HG03159 (cell line): Measurements from ENCODE around the gene ISL2.

Experiments
- ATAC-seq: cut with Tn5 transposase; IDR thresholded peaks from one replicate; pipeline ENCODE4 v1.9.1; 2021; ENCODE audit warnings: mild to moderate bottlenecking, moderate library complexity; ENCODE audit not compliant: unreplicated experiment

Gene ISL2

DNA sequence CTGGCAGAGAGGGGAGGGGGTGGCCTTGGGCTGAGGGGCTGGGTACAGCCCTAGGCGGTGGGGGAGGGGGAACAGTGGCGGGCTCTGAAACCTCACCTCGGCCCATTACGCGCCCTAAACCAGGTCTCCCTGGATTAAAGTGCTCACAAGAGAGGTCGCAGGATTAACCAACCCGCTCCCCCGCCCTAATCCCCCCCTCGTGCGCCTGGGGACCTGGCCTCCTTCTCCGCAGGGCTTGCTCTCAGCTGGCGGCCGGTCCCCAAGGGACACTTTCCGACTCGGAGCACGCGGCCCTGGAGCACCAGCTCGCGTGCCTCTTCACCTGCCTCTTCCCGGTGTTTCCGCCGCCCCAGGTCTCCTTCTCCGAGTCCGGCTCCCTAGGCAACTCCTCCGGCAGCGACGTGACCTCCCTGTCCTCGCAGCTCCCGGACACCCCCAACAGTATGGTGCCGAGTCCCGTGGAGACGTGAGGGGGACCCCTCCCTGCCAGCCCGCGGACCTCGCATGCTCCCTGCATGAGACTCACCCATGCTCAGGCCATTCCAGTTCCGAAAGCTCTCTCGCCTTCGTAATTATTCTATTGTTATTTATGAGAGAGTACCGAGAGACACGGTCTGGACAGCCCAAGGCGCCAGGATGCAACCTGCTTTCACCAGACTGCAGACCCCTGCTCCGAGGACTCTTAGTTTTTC lies 4.9 kb downstream of the ISL2 start:
- no peak for ATAC-seq

- no peak for ATAC-seq
These were observed 5.4 kb downstream of the ISL2 start for GRCh38 chr15:76342058-76342381.

GRCh38 chr15:76342382-76343201 lies 6.0 kb downstream of the ISL2 start:
- no peak for ATAC-seq

DNA sequence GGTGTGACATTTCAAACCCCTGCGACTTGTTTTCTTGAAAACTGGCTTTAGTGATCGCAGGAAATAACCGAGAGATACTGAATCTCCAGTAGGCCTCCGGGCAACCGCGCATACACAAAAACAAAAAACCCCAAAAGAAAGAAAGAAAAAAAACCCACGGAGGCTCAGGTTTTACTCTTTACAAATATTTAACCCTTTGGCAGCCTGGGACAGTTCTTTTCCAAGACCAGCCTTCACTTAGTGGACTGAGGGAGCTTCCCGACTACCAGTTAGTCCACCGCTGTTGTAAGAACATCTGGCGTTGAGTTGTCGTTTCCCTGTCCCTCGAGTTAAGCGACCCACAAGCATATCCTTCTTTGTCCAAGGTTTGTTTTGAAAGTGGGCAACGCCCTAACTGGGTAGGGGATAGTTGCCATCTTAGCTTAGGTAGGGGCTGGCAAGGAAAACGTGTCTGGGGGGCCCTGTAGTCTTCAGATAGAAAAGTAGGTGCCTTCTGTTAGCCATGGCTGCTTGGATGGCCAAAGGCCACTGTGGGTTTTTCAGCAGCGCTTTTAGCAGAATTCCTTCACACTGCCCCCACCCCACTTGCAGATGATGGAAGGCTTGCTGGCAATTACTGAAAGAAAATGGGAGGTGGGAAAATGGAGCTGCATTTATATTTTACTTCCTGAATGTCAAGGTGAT lies 6.9 kb downstream of the ISL2 start:
- no peak for ATAC-seq

DNA sequence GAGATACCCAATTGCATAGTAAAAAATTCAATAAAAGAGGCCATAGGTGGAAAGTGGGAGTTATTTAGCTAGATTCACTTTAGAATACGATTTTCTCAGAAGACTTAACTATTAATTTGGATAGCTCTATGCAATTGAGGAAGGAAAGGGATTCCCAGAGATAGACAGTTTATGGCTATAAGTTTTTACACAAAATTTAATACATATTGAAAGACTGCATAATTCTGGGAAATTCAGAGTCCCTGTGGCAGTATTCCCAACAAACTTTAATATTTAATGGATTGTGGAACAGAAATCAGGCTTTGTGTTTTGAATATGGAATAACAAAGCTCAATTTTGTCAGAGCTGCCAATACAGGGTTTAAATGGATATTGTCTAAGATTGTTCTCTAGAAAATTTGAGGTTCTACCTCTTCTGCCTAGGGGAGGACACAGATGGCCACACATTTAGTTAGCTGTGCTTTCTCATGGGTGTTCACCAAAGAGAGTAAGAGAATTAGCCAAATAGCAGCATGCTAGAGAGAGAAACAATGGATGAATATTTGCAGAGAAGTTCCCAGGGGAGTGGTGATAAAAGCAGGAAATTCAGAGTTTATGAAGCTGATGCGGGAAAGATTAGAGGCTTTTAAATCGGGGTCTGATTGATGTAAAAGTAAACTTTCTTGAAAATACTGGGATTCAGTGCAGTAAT lies 8.5 kb downstream of the ISL2 start:
- ATAC-seq, result no peak

DNA sequence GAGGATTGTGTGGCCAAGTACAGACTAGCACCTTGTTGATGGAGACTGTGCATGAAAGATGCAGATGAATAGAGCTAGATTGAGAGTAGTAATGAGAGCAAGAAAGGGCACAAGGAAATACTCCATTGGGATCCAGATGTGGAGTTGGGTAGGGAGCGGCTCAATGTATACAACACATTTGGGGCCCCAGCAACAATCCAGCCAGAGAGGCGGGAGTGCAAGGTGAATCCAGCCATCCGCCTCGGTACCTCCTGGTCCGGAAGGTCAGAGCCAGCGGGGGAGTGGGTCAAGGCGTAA lies 9.0 kb downstream of the ISL2 start:
- ATAC-seq, result no peak

DNA sequence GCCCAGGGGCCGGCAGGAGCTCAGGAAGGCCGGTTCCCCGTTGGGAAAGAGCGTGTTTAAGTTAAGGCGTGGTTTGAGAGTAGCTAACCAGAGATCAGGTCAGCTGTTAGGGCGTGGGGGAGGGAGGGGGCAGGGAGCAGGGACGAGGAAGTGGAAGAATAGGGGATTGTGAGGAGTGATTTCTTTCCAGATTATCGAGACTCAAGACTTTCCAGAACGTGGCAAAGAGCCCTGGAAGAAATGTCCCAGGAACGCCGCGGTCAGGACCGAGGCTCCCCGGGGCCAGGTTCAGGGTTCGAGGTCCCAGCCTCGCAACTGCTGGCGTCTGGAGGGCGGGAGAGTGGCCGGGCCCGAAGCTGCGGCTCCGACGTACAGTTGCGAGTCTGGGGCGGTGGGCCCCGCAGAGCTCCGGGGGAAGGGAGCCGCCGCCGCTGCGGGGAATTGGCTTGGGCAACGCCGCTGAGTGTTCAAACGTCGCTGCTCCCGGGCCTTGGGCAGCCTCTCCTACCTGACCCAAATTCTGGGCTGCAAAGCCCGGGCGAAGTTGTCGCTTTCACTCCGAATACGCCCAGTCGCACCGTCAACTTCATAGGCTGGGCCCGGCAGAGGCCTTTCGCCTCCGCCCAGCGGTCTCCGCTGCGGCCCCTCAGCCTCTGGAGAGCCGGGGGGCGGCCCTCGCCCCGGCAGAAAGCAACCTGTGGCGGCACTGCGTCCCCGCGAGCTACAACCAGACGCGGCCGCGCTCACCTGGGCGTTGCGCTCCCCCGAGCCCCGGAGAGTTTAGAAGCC lies 9.5 kb downstream of the ISL2 start:
- no peak for ATAC-seq

- no peak for ATAC-seq
These were observed 10.3 kb downstream of the ISL2 start for GRCh38 chr15:76346669-76347481.

- ATAC-seq, result no peak
These were observed 11.0 kb downstream of the ISL2 start for GRCh38 chr15:76347482-76348055.

- no peak for ATAC-seq
These were observed 12.9 kb downstream of the ISL2 start for GRCh38 chr15:76349301-76350070.

DNA sequence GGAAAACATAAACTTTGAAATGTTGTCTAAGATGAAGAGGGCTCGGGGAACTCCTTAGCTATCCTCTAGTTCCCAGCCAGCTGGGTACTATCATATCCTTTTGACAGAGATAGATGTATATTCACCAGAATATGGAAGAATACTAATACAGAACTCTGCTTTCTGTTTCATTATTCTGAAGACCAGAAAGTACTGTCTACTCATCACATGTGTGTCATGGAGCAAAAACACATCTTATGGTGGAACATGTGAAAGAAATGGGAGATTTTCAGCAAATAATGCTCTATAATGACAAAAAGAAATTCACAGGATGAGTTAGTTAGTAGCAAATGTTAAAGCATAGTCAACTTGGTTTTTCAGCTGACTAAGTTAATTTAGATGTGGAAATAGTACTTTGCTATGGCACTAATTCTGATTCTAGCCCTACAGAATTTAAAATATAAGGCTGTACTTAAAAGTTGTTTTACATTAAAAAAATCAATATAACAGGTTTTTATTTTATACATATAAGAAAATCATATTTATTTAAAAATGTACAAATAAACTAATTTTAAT lies 16.5 kb downstream of the ISL2 start:
- ATAC-seq, result no peak

DNA sequence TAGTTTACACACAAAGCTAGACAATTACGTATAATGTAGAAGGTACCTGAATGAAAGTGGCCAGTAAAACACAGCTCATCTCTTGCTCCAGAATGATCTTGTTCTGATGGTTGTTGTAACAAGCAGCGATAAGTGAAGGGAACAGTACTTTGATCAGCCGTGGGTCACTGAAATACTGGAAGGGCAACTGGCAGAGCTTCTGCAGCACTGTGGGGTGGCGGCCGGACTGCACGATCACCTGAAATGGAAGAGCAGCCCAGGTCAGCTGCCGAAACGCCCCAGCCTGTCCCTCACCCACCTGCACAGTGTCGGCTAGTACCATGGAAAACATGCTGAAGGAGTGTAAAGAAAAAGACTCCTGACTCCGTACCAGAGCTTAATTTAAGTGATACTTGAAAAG lies 17.3 kb downstream of the ISL2 start:
- ATAC-seq, result no peak

DNA sequence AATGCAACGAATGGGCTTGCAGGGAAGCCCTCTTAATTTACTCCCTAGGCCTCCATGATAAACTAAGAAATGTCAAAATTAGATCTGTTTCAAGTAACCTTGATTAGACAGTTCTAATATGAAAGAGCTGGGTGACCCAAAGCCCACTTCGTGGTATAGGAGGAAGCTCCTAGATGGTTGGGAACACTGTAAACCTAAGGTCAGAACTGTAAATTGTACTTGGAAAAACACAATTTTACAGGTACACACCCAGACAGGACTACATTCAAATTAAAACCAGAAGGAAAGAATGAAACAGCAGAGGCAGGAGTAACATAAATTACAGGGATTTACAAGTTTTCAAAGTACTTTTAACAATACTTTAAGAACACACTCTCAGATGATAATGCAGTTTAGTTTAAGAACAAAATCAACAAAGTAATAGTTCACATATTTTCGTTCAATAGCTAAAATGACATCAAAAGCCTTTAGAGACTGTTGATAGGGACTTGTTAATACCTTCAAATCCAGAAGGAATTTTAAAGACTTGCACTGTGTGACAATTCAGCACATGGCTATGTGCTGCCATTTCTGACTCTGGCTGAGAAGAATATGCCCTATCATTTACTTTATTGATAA lies 18.4 kb downstream of the ISL2 start:
- no peak for ATAC-seq

DNA sequence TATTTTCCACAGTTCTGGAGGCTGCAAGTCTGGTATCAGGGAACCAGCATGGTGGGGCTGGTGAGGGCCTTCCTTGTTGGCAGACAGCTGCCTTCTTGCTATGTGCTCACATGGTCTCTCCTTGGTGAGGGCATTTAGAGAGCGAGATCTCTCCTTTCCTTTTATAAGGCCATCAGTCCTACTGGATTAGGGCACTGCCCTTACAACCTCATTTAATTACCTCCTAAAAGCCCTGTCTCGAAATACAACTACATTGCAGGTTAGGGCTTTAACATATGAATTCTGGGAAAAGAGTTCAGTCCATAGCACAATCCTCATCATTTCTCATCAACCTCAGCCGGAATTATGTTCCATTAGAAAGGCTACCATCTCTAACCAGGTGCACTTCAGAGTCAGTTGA lies 21.9 kb downstream of the ISL2 start:
- ATAC-seq, result no peak

DNA sequence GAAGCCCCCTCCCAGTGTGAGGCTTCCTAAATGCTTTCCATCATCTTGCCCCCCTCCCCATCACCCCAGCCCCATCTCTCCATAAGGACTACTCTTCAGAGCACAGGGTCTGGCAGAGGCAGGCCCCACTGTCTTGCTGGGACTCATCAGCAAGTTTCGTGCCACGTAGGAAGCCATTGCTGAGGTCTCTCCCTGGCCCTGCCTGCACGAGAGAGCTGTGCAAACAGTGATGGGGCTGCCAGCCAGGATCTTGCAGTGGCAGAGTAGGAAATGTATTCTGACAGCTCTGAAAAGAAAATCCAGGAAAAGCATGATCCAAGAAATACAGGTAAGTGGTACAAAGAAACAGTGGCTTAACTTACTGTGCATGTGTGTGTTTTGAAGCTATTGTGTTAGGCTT lies 22.6 kb downstream of the ISL2 start:
- no peak for ATAC-seq

DNA sequence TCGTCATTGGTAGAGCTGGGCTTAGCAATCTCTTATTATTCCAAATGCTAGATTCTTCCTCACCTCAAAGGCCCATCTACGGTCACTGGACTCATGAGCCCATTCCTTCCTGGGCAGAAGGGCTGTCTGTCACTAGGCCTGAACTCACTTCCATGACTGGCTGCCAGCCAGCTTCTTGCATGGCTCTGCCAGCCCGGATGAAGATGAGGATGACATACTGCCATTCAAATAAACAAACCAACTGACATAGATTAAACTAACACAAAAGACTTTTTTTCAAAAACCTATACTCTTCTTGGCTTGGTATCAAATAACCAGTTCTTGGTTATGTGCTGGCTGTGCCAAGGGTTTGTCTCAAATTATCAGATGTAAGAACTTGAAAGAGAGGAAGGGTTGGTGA lies 23.8 kb downstream of the ISL2 start:
- ATAC-seq, result no peak

DNA sequence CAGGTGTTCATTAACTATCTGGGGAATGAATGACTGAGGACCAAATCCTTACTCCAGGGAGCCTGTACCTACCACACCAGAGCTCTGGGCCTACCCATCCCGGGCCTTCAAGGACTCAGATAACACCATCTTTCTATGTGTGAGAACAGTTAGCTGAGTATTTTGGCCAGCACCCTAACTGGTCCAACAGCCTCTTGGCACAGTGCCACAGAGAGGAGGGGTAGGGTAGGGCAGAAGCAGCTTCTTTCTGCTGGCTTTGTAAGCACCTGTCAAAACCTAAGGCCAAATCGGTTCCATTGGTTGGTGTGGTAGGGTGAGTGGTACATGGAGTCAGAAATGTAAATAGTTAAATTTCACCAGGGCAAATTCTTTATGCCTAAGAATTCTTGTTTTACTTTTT lies 26.7 kb downstream of the ISL2 start:
- ATAC-seq, result no peak

GRCh38 chr15:76366714-76367113 lies 30.1 kb downstream of the ISL2 start:
- no peak for ATAC-seq
